GM12891 (cell line): ENCODE measurements around the gene ATCAY.

Experiments
- POLR2A ChIP-seq: IDR thresholded peaks from 2 replicates; pipeline ENCODE4 v1.6.1; 2011; ENCODE audit warnings: low read depth, low read length, control low read depth
- POLR2AphosphoS5 ChIP-seq: IDR thresholded peaks from 2 replicates; pipeline ENCODE4 v1.6.1; 2011; ENCODE audit warnings: low read depth, low read length, control low read depth
- POU2F2 ChIP-seq: IDR thresholded peaks from 2 replicates; pipeline ENCODE4 v1.6.1; 2011; ENCODE audit warnings: low read depth, mild to moderate bottlenecking, control low read depth, low read length, moderate library complexity
- SPI1 ChIP-seq: IDR thresholded peaks from 2 replicates; pipeline ENCODE4 v1.6.1; 2011; ENCODE audit warnings: low read depth, low read length, control low read depth
- TAF1 ChIP-seq: IDR thresholded peaks from 2 replicates; pipeline ENCODE4 v1.6.1; 2011; ENCODE audit warnings: low read depth, low read length, control low read depth

DNA sequence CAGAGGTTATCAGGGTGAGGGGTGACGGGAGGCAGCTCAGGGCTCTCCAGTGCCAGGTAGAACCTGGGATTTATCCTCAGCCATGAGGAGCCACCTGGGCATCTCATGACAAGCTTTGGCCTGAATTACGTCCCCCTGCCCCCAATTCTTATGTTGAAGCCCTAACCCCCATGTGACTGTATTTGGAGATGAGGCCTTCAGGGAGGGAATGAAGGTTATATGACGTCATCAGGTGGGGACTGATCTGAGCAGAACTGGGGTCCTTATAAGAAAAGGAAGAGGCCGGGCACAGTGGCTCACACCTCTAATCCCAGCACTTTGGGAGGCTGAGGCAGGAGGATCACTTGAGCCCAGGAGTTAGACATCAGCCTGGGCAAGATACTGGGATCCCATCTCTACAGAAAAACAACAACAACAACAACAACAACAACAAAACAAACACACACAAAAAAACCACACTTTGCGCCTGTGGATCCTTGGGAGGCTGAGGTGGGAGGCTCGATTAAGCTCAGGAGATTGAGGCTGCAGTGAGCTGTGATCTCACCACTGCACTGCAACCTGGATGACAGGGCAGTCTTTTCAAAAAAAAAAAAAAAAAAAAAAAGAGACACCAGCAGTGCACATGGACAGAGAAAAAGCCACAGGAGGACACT, 30.0 kb upstream of the ATCAY start:
- no peak for TF ChIP-seq SPI1
- TF ChIP-seq POLR2A = no peak
- no peak for TF ChIP-seq POLR2AphosphoS5
- no peak for TF ChIP-seq POU2F2
- TF ChIP-seq TAF1 = no peak
